Embryonic facial prominence (tissue), 1 donor: ENCODE data around the gene NIPBL.
"Not testable (repeated sequence)": the region's sequence is repeated elsewhere in the genome, so short reads cannot be mapped to it uniquely, and the experiment has no call there.

Experiments used
- DNase-seq: peaks from one replicate; pipeline ENCODE4 v3.0.0-alpha.2; 2016; ENCODE audit errors: extremely low spot score

NIPBL gene

DNA sequence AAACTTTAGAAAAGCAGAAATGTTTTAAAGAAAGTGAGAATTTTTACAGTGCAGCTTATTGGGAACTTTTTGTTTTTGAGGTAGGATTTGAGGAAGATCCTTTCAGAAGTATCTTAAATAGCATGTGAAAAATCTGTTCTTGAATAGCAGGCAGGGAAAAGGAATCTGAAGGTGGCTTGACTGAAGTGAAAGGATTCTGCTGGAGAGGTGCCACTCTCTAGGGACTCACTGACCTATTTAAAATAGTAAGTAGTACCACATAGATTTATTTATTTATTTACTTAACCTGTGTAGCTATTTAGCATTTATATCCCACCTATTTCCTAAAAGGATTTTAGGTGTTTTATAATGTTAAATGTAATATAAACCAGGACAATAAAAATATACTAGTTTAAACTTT is 69.1 kb downstream of the NIPBL start:
- DNase-seq = no peak

DNA sequence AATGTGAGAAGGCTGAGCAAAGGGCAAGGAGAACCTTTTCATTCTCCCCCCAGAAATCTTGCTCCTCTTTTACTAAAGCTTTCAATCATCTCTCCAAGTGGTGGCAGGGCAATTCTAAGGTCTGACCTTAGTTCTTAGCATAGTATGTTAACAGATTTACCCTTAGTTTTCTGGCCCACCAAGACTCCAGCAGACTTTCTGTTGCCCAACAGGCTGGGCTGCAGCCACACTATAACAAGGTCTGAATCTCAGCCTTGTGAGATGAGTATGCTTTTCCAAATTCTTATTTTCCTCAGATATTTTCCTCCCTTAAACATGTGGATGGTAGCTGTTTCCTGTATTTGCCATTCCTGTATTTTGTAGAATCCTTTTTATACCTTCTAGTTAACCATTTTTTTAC is 69.5 kb downstream of the NIPBL start:
- DNase-seq = no peak

DNA sequence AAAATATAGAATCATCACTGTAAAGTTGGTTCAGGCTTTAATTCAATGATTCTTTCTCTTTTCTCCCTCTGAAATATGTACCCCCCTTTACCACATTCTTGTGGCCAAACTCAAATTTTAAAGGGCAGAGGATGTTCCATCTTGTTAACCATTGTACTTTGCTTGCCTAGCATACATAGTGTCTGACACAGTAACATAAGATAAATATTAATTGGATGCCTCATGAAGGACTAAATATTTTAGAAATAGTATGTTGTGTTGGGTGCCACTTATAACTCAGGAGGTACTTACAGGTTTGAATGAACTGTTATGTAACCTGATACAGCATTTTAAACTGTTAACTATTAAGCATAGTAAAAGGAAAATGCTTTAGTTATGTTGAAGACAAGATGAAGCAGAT is 71.5 kb downstream of the NIPBL start:
- no peak for DNase-seq

DNA sequence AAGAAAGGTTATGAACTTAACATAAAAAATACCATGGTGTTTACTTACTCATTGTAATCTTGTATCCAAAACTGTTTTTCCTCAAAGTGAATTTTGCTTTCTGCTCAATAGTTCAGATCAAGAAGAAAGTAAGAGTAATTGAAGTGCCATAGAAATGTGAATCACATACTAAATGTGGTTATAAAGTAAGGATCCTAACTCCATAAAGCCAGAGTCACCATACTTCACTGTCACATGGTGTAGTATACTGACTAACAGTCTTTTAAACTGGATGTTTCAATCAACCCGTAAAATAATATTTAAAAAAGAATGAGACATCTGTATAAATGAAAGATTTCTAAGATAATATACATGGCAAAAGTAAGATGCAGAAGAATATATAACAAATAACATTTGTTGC is 72.1 kb downstream of the NIPBL start:
- no peak for DNase-seq

DNA sequence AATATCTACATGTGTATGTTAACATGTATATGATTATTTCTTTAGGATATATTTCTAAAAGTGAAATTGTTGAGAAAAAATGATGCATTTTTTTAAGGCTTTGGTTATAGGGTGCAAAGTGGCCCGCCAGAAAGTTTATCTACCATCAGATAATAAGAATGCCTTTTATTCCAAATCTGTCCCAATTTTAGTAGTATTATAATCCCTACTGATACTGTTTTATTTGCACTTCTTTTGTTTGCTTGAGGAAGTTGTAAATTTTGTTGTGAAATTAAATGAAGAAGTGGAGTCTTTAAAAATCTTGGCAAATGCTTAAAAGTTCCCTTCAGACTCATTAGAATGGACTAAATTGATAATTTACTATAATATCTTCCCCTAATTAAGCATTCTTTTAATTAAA is 73.0 kb downstream of the NIPBL start:
- DNase-seq = no peak

DNA sequence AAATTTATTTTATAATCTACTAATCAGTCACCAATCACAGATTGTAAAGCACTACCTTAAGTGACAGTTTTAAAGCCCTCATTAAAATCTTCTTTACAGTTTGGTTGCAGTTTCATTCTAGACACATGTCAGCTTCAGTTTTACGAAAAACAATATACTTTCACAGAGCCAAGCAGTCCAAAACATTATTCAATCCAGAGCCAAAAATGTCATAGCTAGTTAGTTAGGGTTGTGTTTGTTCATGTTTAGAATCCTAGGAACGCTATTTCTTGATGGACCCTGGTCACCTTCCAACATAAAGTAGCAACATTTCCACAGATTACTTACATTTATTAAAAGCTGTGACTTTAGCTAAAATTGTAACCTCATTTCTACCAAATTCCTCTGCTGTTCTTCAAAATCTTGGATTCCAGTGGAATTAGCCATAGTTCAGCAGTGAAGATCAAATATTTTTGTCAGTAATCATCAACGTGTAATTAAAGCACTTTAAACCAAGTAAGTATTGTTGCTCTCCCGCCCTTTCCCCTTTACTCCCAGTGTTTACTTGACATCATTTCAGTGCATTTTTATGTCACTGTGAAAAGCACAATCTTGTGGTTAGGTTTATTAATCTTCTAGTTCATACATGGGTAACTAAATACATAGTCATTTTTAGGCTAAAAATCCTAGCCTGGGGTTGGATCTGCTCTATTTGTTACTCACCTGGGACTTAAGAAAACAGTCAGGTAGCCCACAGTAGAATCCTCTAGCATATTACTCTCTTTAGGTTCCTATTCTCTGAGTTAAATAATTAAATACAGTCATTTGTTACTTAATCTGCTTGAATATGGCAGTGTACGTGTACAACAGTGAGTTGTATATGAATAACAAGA is 74.3 kb downstream of the NIPBL start:
- DNase-seq = no peak

DNA sequence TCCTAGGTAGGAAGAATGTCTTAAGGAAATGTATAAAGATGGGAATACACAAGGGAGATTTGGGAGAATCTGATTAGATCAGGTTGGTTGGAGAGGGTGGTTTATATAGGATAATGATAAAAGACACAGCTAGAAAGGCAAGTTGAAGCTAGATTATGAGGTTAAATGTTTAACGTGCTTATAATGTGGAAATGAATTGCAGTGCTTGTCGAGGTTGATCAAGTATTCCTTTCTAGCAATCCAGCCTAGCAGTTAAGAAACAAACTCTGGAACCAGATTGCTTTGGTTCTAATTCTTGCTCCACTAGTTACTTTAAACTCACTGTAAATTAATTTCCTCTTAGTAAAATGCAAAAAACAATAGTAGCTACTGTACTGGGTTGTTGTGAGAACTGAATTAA is 76.5 kb downstream of the NIPBL start:
- no peak for DNase-seq

DNA sequence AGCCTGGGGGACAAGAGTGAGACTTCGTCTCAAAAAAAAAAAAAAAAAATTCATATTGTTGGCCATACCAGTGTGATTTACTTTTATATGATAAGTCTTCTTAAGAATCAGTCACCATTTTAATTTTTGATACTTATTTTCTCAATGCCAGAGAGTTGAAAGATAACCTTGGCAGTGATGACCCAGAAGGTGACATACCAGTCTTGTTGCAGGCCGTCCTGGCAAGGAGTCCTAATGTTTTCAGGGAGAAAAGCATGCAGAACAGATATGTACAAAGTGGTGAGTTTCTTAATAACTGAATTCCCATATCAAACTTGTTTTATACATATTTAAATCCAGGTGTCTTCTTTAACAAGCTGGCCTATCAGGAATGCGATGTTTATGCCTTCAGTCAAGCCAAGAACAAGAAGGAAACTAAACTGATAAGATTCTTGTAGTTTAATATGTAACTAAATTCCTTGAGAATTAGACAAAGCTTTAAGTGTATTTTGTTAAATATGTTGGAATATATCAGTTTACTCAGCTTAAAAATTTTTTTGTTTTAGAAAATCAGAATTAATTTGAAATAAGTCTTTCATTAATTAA is 81.5 kb downstream of the NIPBL start:
- DNase-seq = no peak

DNA sequence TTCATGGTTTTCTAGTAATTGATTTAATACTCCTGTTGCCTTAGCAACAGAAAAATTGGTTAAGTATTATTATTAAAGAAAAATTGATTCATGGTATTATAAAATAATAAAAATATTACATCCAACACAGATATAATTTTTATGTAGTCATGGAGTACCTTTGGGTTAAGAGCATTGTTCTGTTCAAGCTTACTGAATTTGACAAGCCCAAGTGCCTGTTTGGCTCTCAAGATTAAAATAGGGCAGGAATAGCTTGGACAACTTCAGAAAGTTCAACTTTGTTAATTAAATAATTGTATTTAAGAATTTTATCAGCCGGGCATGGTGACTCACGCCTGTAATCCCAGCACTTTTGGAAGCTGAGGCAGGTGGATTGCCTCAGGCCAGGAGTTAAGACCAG is 82.0 kb downstream of the NIPBL start:
- DNase-seq = no peak

DNA sequence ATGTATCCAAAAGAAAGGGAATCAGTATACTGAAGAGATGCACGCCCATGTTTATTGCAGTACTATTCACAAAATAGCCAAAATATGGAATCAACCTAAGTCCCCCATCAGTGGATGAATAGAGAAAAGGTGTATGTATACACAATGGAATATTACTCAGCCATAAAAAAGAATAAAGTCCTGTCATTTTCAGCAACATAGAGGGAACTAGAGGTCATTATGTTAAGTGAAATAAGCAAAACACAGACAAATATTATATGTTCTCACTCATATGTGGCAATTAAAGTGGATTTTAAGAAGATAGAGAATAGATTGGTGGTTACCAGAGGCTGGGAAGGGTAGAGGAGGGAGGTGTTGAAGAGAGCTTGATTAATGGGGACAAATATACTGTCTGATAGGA is 88.6 kb downstream of the NIPBL start:
- no peak for DNase-seq

DNA sequence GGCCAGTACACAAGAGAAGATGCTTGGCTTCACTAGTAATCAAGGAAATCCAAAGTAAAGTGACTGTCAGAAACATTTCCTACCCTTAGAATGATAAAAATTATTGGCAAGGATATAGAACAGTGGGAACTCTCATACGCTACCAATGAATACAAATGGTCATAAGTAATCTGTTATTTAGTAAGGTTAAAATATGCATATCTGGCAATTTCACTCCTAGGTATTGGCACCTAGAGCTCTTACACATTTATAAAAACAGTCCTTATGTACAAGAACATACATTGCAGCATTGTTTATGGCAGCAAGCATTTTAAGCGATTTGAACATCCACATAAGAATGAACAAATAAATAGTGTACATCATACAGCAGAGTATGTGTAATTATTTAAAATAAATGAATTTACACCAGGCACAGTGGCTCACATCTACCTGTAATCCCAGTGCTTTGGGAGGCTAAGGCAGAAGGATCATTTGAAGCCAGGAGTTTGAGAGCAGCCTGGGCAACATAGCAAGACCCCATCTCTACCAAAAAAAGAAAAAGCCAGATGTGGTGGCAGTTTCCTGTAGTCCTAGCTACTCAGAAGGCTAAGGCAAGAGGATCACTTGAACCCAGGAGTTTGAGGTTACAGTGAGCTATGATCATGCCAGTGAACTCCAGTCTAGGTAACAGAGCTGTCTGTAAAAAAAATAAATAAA is 93.3 kb downstream of the NIPBL start:
- no peak for DNase-seq

DNA sequence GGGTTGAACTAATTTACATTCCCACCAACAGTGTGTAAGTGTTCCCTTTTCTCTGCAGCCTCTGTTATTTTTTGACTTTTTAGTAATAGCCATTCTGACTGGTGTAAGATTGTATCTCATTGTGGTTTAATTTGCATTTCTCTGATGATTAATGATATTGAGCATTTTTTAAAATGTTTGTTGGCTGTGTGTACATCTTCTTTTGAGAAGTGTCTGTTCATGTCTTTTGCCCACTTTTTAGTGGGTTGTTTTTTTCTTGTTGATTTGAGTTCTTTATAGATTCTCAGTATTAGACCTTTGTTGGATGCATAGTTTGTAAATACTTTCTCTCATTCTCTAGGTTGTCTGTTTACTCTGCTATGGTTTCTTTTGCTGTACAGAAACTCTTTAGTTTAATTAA is 101.6 kb downstream of the NIPBL start:
- DNase-seq = no peak

DNA sequence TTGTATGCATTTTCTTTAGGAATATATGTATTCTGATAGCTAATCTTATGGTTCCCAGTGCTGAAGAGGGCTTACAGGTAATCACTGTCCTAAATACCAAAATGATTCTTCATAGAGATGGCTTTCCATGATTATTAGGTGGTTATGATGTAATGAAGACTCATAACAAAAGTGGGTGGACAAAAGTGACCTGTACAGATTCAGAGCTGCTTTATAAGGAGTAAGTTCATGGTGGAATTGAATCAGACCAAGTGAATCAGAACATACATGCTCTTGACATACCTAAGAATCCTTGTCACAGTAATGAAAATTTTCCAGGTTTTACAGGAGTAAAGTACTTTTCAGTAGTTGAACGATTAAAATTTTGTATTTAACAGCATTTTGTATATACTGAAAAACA is 105.6 kb downstream of the NIPBL start:
- no peak for DNase-seq

DNA sequence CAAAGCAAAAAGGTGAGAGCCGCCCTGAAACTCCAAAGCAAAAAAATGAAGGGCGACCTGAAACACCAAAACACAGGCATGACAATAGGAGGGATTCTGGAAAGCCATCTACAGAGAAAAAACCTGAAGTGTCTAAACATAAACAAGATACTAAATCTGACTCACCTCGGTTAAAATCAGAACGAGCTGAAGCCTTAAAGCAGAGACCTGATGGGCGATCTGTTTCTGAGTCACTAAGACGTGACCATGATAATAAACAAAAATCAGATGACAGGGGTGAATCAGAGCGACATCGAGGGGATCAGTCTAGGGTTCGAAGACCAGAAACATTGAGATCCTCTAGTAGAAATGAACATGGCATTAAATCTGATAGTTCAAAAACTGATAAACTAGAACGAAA is 108.8 kb downstream of the NIPBL start:
- no peak for DNase-seq

DNA sequence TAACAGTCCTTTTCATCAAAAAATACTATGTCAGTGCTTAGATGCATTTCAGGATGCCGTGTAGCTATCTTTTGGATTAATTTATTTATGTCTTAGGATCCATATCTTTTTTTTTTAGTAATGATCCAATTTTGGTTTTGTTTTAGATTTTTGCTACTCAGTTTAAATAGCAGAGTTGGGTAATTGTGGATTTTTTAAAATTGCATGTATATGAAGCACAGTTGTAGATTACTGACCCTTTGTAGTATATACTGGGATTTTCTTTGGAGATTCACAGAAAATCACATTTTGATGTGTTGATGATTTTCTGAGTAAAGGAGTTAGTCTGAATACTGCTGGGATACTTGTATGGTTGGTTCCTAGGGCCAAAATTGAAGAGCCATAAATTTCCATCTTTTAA is 111.8 kb downstream of the NIPBL start:
- DNase-seq = no peak

DNA sequence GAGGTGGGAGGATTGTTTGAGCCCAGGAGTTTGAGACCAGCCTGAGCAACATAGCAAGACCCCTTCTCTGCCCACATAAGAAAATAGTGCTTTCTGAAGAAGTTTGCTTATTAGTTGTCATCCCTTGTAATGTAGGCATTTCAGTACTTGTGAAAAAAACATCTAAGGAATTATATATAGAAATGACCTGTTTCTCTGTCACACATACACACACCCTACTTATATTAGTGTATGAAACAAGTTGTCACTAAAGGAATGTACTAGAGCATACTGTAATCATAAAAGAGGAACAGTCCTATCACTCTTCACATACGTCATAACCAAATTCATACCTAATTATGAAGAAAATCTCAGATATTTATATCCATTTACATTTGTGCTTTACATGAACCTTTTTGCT is 122.0 kb downstream of the NIPBL start:
- no peak for DNase-seq

DNA sequence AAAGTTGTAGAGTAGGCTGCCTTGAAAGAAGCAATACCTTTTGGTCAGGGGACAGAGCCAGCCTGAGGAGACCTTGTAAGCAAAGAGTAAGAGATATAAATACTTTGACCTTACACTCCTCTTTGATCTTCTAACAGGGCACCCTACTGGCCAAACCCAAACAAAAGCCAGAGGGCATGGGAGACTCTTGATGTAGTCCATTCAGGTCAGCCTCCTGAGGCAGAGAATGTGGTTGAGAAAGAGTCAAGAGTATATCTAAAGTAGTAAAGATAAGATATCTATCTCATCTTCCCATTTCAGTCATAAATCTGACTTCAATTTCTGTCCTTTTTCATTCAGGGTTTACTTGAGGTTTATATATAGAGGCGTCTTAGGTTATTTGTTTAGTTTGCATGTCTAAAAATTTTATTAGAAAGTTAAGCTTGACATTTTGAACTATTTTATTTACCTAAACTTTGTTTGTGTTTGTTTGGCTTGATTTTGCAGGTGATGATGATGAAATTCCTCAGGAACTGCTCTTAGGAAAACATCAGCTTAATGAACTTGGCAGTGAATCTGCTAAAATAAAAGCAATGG is 125.7 kb downstream of the NIPBL start:
- DNase-seq = no peak

DNA sequence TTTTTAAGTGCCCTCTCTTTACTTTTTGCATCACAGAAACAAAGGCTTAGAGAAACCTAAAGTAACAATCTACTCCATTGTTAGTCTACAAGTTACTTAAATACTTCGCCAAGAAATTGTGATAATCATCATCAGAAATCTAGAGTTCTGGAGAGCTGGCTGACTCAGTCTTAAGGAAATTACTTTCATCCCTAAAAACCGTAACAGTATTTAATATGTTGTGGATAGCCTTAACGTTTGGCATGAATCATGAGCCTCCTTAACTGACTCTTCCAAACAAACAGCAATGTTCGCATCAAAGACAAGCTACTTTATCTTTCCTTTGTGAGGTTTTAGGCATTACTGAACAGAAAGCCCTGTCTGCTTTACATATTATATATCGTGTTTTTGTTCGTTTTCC is 128.7 kb downstream of the NIPBL start:
- DNase-seq = no peak

DNA sequence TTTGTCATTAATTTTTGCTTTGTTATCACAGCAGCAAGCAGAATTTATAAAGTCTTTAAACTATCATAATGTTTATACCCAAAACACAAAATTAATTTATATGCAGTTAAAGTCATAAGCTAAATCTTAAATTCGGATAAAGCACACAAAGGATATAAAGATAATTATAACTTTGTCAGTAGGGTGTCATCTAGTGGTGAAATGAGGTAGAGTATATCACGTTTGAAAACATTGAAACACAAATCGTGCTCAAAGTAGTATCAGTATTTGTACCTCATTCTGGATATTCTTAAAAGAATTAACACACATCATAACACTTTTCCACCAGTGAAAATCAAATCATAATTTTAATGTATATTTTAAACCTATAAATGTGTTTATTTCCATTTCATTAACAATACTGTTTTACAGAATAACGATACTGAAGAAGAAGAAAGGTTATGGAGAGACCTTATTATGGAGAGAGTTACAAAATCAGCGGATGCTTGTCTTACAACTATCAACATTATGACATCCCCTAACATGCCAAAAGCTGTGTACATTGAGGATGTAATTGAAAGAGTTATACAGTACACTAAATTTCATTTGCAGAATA is 129.5 kb downstream of the NIPBL start:
- no peak for DNase-seq

DNA sequence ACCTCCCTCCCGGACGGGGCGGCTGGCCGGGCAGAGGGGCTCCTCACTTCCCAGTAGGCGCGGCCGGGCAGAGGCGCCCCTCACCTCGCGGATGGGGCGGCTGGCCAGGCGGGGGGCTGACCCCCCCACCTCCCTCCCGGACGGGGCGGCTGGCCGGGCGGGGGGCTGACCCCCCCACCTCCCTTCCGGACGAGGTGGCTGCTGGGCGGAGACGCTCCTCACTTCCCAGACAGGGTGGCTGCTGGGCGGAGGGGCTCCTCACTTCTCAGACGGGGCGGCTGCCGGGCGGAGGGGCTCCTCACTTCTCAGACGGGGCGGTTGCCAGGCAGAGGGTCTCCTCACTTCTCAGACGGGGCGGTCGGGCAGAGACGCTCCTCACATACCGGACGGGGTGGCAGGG is 136.6 kb downstream of the NIPBL start:
- DNase-seq = not testable (repeated sequence)

DNA sequence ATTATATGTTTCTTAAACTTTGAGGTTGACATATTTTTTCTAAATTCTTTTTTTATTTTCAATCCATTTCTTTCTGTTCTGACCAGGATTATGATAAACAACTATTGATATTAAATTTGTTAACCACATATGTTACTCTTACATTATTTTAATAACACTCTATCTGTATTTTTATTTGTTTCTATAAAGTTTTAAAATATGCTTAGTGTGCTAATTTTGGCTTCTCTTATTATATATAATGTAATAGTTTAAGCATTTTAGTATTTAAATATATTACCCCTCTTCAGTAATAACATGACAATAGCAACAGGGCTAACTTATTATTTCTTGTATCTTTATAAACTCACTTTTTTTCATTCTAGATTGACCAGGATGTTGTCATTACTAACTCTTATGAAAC is 137.8 kb downstream of the NIPBL start:
- DNase-seq = no peak
